Breast epithelium (tissue), 4 donors: ENCODE measurements around the gene YPEL2. TPM values are rescaled to one million over a fixed set of nuclear protein-coding genes. Genes with fewer than 3 reads are reported as not detected.

Experiments
- DNase-seq, 2 donors: peaks; one replicate each; pipeline ENCODE4 v3.0.0-alpha.2; 2019; ENCODE audit warnings: low spot score in 2 of 2
- H3K27ac ChIP-seq, 2 donors: fragments of 200-600 bp; sonication (generic) in 1 of 2; one replicate each; pipeline ENCODE4 v1.5.1; 2016 to 2019; ENCODE audit warnings: mild to moderate bottlenecking in 1 of 2
- H3K27me3 ChIP-seq, 2 donors: fragments of 200-600 bp; sonication (generic) in 1 of 2; one replicate each; pipeline versions ENCODE4 v1.5.1 to v1.6.0; 2017 to 2019; ENCODE audit warnings: control low read depth in 1 of 2, mild to moderate bottlenecking in 1 of 2
- H3K36me3 ChIP-seq: fragments of 200-600 bp; one replicate; pipeline ENCODE4 v1.5.1; 2019
- H3K4me1 ChIP-seq, 2 donors: fragments of 200-600 bp; sonication (generic); one replicate each; pipeline ENCODE4 v1.5.1; 2016 to 2019; ENCODE audit warnings: control low read depth in 1 of 2
- H3K4me3 ChIP-seq, 3 donors: fragments of 200-600 bp; sonication (generic); 1 replicate in 2 of 3; 2 replicates in 1 of 3; pipeline ENCODE4 v1.5.1; 2016 to 2019; ENCODE audit warnings: mild to moderate bottlenecking in 3 of 3, moderate library complexity in 2 of 3
- H3K9me3 ChIP-seq, 2 donors: fragments of 200-600 bp; sonication (generic) in 1 of 2; one replicate each; pipeline ENCODE4 v1.5.1; 2016 to 2019; ENCODE audit warnings: control low read depth in 1 of 2
- CTCF ChIP-seq, 3 donors: fragments of 450-650 bp; IDR thresholded peaks; one replicate each; pipeline ENCODE4 v1.5.1; 2016 to 2017; ENCODE audit warnings: antibody characterized with exemption in 3 of 3, mild to moderate bottlenecking in 3 of 3, moderate library complexity in 3 of 3
- POLR2A ChIP-seq: fragments of 450-650 bp; IDR thresholded peaks from one replicate; pipeline ENCODE4 v1.6.1; 2016; ENCODE audit warnings: antibody characterized with exemption, mild to moderate bottlenecking, moderate library complexity
- POLR2AphosphoS5 ChIP-seq, 3 donors: sonication (generic); formaldehyde crosslinking; IDR thresholded peaks; one replicate each; pipeline ENCODE4 v1.6.1; 2017; ENCODE audit warnings: antibody characterized with exemption in 3 of 3
- intact Hi-C: fragments of 100-400 bp; cut with DNase I; formaldehyde crosslinking; loops from one replicate; pipeline ENCODE4 v1.15.1; 2023; ENCODE audit warnings: low total_unique reads
- total RNA-seq, 3 donors: library from RNA; depleted of rRNA; stranded (reverse); fragments of >200 nt; gene quantifications; one replicate each; pipeline ENCODE4 v1.1.0, GENCODE V29; 2016

YPEL2 gene
- total RNA-seq, 3 donors from 2014 or later: 26.5 to 64.8 (median 33.2) TPM

- Histone ChIP-seq H3K9me3 (peaks cover 9 to 10% of the 10 kb centered on the region in 2 donors), H3K27me3 (no peaks in the 10 kb centered on the region), H3K4me3 (no peak overlapping the region), H3K4me1 (no peaks in the 10 kb centered on the region), H3K27ac (no peak overlapping the region), H3K36me3 (no peaks in the 10 kb centered on the region)
- no peak for DNase-seq
- intact Hi-C loops: no loop called here
- no peak for TF ChIP-seq POLR2AphosphoS5 (IDR thresholded peaks at IDR 0.05)
- TF ChIP-seq POLR2A: no peak
- TF ChIP-seq CTCF (IDR thresholded peaks at IDR 0.05): no peak
These were observed 81.7 kb downstream of the YPEL2 start for GRCh38 chr17:59413014-59413766.

GRCh38 chr17:59415397-59415796, 83.9 kb downstream of the YPEL2 start:
- H3K27me3 ChIP-seq: no peaks in the 10 kb centered on the region
- no peak overlapping the region for H3K4me3 ChIP-seq
- intact Hi-C loops: no loop called here
- peaks cover 0 to under 1% of the 10 kb centered on the region in 2 donors for H3K9me3 ChIP-seq
- no peak overlapping the region for H3K27ac ChIP-seq
- DNase-seq: no peak
- no peaks in the 10 kb centered on the region for H3K36me3 ChIP-seq
- TF ChIP-seq CTCF (IDR thresholded peaks at IDR 0.05) (no peak), POLR2AphosphoS5 (IDR thresholded peaks at IDR 0.05) (no peak), POLR2A (no peak)
- H3K4me1 ChIP-seq: no peaks in the 10 kb centered on the region

GRCh38 chr17:59416184-59416583, 84.7 kb downstream of the YPEL2 start:
- no peak overlapping the region for H3K4me3 ChIP-seq
- intact Hi-C loops: no loop called here
- no peak overlapping the region for H3K27ac ChIP-seq
- H3K9me3 ChIP-seq: no peaks in the 10 kb centered on the region
- DNase-seq: no peak
- no peaks in the 10 kb centered on the region for H3K36me3 ChIP-seq
- H3K4me1 ChIP-seq: no peaks in the 10 kb centered on the region
- TF ChIP-seq POLR2AphosphoS5 (IDR thresholded peaks at IDR 0.05) (no peak), POLR2A (no peak), CTCF (IDR thresholded peaks at IDR 0.05) (no peak)
- no peaks in the 10 kb centered on the region for H3K27me3 ChIP-seq

- Histone ChIP-seq H3K4me1 (no peaks in the 10 kb centered on the region), H3K9me3 (no peaks in the 10 kb centered on the region), H3K4me3 (no peak overlapping the region), H3K36me3 (no peaks in the 10 kb centered on the region), H3K27ac (no peak overlapping the region), H3K27me3 (no peaks in the 10 kb centered on the region)
- intact Hi-C loops: no loop called here
- no peak for TF ChIP-seq CTCF (IDR thresholded peaks at IDR 0.05)
- TF ChIP-seq POLR2AphosphoS5 (IDR thresholded peaks at IDR 0.05): no peak
- TF ChIP-seq POLR2A: no peak
- DNase-seq: no peak
These were observed 86.0 kb downstream of the YPEL2 start for GRCh38 chr17:59417452-59417851.

GRCh38 chr17:59418732-59419166, 87.3 kb downstream of the YPEL2 start:
- H3K36me3 ChIP-seq: no peaks in the 10 kb centered on the region
- intact Hi-C loops: no loop called here
- DNase-seq: no peak
- H3K27me3 ChIP-seq: no peaks in the 10 kb centered on the region
- H3K9me3 ChIP-seq: no peaks in the 10 kb centered on the region
- H3K4me3 ChIP-seq: no peak overlapping the region
- no peaks in the 10 kb centered on the region for H3K4me1 ChIP-seq
- H3K27ac ChIP-seq: no peak overlapping the region
- no peak for TF ChIP-seq POLR2AphosphoS5 (IDR thresholded peaks at IDR 0.05)
- TF ChIP-seq POLR2A: no peak
- TF ChIP-seq CTCF (IDR thresholded peaks at IDR 0.05): no peak
